HCT116 (cell line): ENCODE data around the gene GALNT18. TPM values are rescaled to one million over a fixed set of nuclear protein-coding genes. Genes with fewer than 3 reads are reported as not detected.

Source experiments
- ATAC-seq: fragments of 200-7000 bp; cut with Tn5 transposase; 2 replicates; pipeline ENCODE4 v1.9.1; 2020; ENCODE audit warnings: mild to moderate bottlenecking, moderate library complexity
- BruUV-seq: library from RNA; stranded (reverse); fragments of 400-500 nt; replicated peaks from 2 replicates; lab custom pipeline; 2021; lab: Mats Ljungman, UMichigan
- CTCF ChIA-PET: fragments of 300-600 bp; sonication (Branson Sonifier 250); formaldehyde crosslinking; loops from one replicate; lab custom pipeline; 2021; ENCODE audit warnings: antibody characterized with exemption; lab: Charles Lee
- POLR2A ChIA-PET: fragments of 300-600, 350-600 bp; sonication (Branson Sonifier 250); formaldehyde crosslinking; loops from one replicate; lab custom pipeline; 2021; ENCODE audit warnings: antibody characterized with exemption; lab: Charles Lee
- RAD21 ChIA-PET, 2 experiments: fragments of 300-600 bp; sonication (Branson Sonifier 250); formaldehyde crosslinking; loops; one replicate each; lab custom pipeline; 2023; ENCODE audit warnings: low total read pairs in 2 of 2; ENCODE audit not compliant: uncharacterized antibody in 2 of 2, unreplicated experiment in 2 of 2, low non-redundant PET in 1 of 2; lab: Charles Lee
- DNase-seq: peaks from one replicate; pipeline ENCODE4 v3.0.0-alpha.2; 2010; ENCODE audit warnings: low read depth, low spot score
- H2AFZ ChIP-seq: fragments of 200-600 bp; shearing (Covaris generic), sonication (generic); 2 replicates; pipeline ENCODE4 v1.6.1; 2017; ENCODE audit warnings: low read depth, mixed run types, mixed read lengths, antibody characterized with exemption, low read length; ENCODE audit not compliant: poor library complexity, severe bottlenecking
- H3K27ac ChIP-seq: 2 replicates; pipeline ENCODE4 v1.5.1; 2012; ENCODE audit warnings: low read depth, low read length
- H3K27me3 ChIP-seq: fragments of 200-600 bp; sonication (generic); 2 replicates; pipeline ENCODE4 v1.6.1; 2016; ENCODE audit warnings: mixed run types, low read length, mixed read lengths; ENCODE audit not compliant: insufficient read depth
- H3K36me3 ChIP-seq, 2 experiments: fragments of 200-500 bp in 1 of 2; fragments of 200-600 bp in 1 of 2; sonication (Bioruptor generic) in 1 of 2; sonication (generic) in 1 of 2; 2 replicates each; pipeline versions ENCODE4 v1.5.1 to v1.6.1; 2014 to 2016; ENCODE audit warnings: low read length in 2 of 2, inconsistent platforms in 1 of 2, mixed read lengths in 1 of 2, mixed run types in 1 of 2; ENCODE audit not compliant: insufficient read depth in 2 of 2, control insufficient read depth in 1 of 2
- H3K4me1 ChIP-seq, 2 experiments: fragments of 200-600 bp in 1 of 2; sonication (generic) in 1 of 2; 2 replicates each; pipeline versions ENCODE4 v1.5.1 to v1.6.1; 2012 to 2017; ENCODE audit warnings: low read length in 2 of 2, inconsistent platforms in 1 of 2, mild to moderate bottlenecking in 1 of 2, mixed read lengths in 1 of 2, mixed run types in 1 of 2, moderate library complexity in 1 of 2; ENCODE audit not compliant: insufficient read depth in 2 of 2, control insufficient read depth in 1 of 2
- H3K4me2 ChIP-seq: fragments of 200-600 bp; sonication (generic); 2 replicates; pipeline ENCODE4 v1.6.1; 2017; ENCODE audit warnings: mixed run types, low read length, mixed read lengths
- H3K4me3 ChIP-seq, 2 experiments: fragments of 200-600 bp in 1 of 2; sonication (generic) in 1 of 2; replicated peaks in 1 of 2; 2 replicates each; pipeline ENCODE4 v1.5.1; 2011 to 2016; ENCODE audit warnings: low read length in 2 of 2, control low read depth in 1 of 2, low read depth in 1 of 2, mild to moderate bottlenecking in 1 of 2, mixed read lengths in 1 of 2, mixed run types in 1 of 2
- H3K79me2 ChIP-seq: fragments of 200-600 bp; sonication (generic); 2 replicates; pipeline ENCODE4 v1.6.1; 2017; ENCODE audit warnings: mild to moderate bottlenecking, mixed run types, low read length, moderate library complexity, mixed read lengths; ENCODE audit not compliant: insufficient read depth
- H3K9ac ChIP-seq: fragments of 200-600 bp; sonication (generic); 2 replicates; pipeline ENCODE4 v1.6.1; 2016; ENCODE audit warnings: low read length, mixed read lengths
- H3K9me2 ChIP-seq: fragments of 200-600 bp; sonication (generic), shearing (Covaris generic); 2 replicates; pipeline ENCODE4 v1.6.1; 2017; ENCODE audit warnings: mixed run types, mild to moderate bottlenecking, moderate library complexity; ENCODE audit not compliant: insufficient read depth
- H3K9me3 ChIP-seq, 2 experiments: fragments of 200-500 bp in 1 of 2; fragments of 200-600 bp in 1 of 2; sonication (Bioruptor generic) in 1 of 2; sonication (generic) in 1 of 2; 2 replicates each; pipeline ENCODE4 v1.6.1; 2014 to 2017; ENCODE audit warnings: low read length in 2 of 2, mixed read lengths in 2 of 2, inconsistent platforms in 1 of 2, low read depth in 1 of 2, mild to moderate bottlenecking in 1 of 2, mixed run types in 1 of 2, moderate library complexity in 1 of 2; ENCODE audit not compliant: control insufficient read depth in 1 of 2, insufficient read depth in 1 of 2
- H4K20me1 ChIP-seq: fragments of 200-600 bp; sonication (generic), shearing (Covaris generic); 2 replicates; pipeline ENCODE4 v1.6.1; 2017; ENCODE audit warnings: mixed run types, mild to moderate bottlenecking, moderate library complexity; ENCODE audit not compliant: insufficient read depth
- CEBPB ChIP-seq: IDR thresholded peaks from 2 replicates; pipeline ENCODE4 v1.6.1; 2012; ENCODE audit warnings: low read depth
- EGR1 ChIP-seq: IDR thresholded peaks from 2 replicates; pipeline ENCODE4 v1.6.1; 2012; ENCODE audit warnings: low read depth
- EZH2 ChIP-seq: fragments of 200-600 bp; sonication (generic); IDR thresholded peaks from 2 replicates; pipeline ENCODE4 v1.6.1; 2017; ENCODE audit warnings: antibody characterized with exemption, mixed run types
- EZH2phosphoT487 ChIP-seq: fragments of 200-600 bp; IDR thresholded peaks from 2 replicates; pipeline ENCODE4 v1.6.1; 2018; ENCODE audit warnings: antibody characterized with exemption, borderline replicate concordance
- JUND ChIP-seq: IDR thresholded peaks from 2 replicates; pipeline ENCODE4 v1.6.1; 2012
- POLR2AphosphoS5 ChIP-seq: IDR thresholded peaks from 2 replicates; pipeline ENCODE4 v1.6.1; 2011; ENCODE audit warnings: mild to moderate bottlenecking, low read depth, low read length, moderate library complexity
- RAD21 ChIP-seq: IDR thresholded peaks from 2 replicates; pipeline ENCODE4 v1.6.1; 2012; ENCODE audit warnings: low read depth, mild to moderate bottlenecking
- SIN3A ChIP-seq: IDR thresholded peaks from 2 replicates; pipeline ENCODE4 v1.6.1; 2012; ENCODE audit warnings: low read depth
- TCF7L2 ChIP-seq: IDR thresholded peaks from 2 replicates; pipeline ENCODE4 v1.7.0; 2011; ENCODE audit warnings: borderline replicate concordance, inconsistent platforms; ENCODE audit not compliant: insufficient read depth, insufficient read length; ENCODE audit errors: extremely low read depth
- intact Hi-C: fragments of 100-400 bp; cut with micrococcal nuclease; formaldehyde crosslinking; loops from 2 replicates; pipeline ENCODE4 v1.10.0; 2022
- total RNA-seq: library from RNA; stranded (reverse); gene quantifications from one replicate; pipeline ENCODE4 v1.2.1, GENCODE V29; 2021; ENCODE audit not compliant: unreplicated experiment
- TF ChIP-seq, protein P1 (sequence below): IDR thresholded peaks from 2 replicates; pipeline ENCODE4 v1.6.1; 2012; ENCODE audit warnings: low read depth
- TF ChIP-seq, protein P2 (sequence below): IDR thresholded peaks from 2 replicates; pipeline ENCODE4 v1.6.1; 2012

GALNT18 gene
- total RNA-seq, 1 experiment from 2014 or later: 19.9 TPM

GRCh38 chr11:11245453-11245852, 376.4 kb downstream of the GALNT18 start:
- no TSS peak for BruUV-seq
- RAD21 ChIA-PET: no interaction called here
- H3K4me3 ChIP-seq: no peak overlapping the region
- TF ChIP-seq SIN3A (no peak), JUND (no peak), TCF7L2 (no peak), EGR1 (no peak), EZH2 (no peak)
- no peak overlapping the region for H3K4me2 ChIP-seq
- H3K9ac ChIP-seq: no peak overlapping the region
- H3K9me3 ChIP-seq: no peaks in the 10 kb centered on the region
- H3K79me2 ChIP-seq: no peaks in the 10 kb centered on the region
- DNase-seq (no peak), ATAC-seq (no peak)
- no peaks in the 10 kb centered on the region; the same call in 1 of the 2 replicates for H3K27me3 ChIP-seq
- H4K20me1 ChIP-seq: no peaks in the 10 kb centered on the region
- no peaks in the 10 kb centered on the region for H3K4me1 ChIP-seq
- H3K9me2 ChIP-seq: no peaks in the 10 kb centered on the region
- no peaks in the 10 kb centered on the region for H3K36me3 ChIP-seq
- intact Hi-C loops: no loop called here
- H3K27ac ChIP-seq: no peak overlapping the region
- CTCF ChIA-PET: no interaction called here
- POLR2A ChIA-PET: no interaction called here
- H2AFZ ChIP-seq: no peak overlapping the region

DNA sequence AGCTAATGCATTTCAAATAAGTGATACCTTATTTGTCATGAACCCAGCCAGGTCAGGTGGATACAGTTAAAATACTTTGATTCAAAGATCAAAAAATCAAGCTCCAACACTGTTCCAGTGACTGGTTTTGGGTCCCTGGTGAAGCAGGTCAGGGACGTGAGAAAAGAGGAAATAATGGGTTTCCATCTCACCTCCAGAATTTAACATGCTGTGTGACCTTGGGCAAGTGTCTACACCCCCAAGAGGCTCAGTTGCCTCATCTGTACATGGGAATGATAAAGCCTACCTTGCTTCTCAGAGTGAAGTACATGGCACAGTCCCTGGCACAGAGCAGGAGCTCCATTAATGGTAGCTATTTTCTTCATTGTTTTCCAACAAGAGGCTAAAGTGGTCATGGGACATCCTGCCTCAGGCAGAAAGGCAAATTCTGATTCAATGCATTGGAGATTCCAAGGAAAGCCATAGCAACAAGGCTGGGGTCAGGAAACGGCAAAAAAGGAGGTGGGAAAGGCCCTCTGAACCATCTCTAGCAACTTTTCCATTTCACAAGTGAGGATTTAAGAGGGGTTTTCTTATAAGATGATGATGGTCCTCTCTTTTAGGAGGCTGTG, 377.2 kb downstream of the GALNT18 start:
- TF ChIP-seq, protein P1, sequence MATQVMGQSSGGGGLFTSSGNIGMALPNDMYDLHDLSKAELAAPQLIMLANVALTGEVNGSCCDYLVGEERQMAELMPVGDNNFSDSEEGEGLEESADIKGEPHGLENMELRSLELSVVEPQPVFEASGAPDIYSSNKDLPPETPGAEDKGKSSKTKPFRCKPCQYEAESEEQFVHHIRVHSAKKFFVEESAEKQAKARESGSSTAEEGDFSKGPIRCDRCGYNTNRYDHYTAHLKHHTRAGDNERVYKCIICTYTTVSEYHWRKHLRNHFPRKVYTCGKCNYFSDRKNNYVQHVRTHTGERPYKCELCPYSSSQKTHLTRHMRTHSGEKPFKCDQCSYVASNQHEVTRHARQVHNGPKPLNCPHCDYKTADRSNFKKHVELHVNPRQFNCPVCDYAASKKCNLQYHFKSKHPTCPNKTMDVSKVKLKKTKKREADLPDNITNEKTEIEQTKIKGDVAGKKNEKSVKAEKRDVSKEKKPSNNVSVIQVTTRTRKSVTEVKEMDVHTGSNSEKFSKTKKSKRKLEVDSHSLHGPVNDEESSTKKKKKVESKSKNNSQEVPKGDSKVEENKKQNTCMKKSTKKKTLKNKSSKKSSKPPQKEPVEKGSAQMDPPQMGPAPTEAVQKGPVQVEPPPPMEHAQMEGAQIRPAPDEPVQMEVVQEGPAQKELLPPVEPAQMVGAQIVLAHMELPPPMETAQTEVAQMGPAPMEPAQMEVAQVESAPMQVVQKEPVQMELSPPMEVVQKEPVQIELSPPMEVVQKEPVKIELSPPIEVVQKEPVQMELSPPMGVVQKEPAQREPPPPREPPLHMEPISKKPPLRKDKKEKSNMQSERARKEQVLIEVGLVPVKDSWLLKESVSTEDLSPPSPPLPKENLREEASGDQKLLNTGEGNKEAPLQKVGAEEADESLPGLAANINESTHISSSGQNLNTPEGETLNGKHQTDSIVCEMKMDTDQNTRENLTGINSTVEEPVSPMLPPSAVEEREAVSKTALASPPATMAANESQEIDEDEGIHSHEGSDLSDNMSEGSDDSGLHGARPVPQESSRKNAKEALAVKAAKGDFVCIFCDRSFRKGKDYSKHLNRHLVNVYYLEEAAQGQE: no peak
- TF ChIP-seq RAD21 (no peak), EZH2 (no peak), TCF7L2 (no peak), EZH2phosphoT487 (no peak), JUND (no peak), CEBPB (no peak), POLR2AphosphoS5 (no peak)
- TF ChIP-seq, protein P2, sequence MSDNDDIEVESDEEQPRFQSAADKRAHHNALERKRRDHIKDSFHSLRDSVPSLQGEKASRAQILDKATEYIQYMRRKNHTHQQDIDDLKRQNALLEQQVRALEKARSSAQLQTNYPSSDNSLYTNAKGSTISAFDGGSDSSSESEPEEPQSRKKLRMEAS: no peak
- no peaks in the 10 kb centered on the region for H3K36me3 ChIP-seq
- ChIA-PET RAD21 (no interaction called here), CTCF (interaction anchor here (0.8 to 1.1 kb wide), 2 partner anchors 13 to 217 kb away, joined by 3 read pairs; no protein-coding TSS in a partner anchor), POLR2A (no interaction called here)
- no peaks in the 10 kb centered on the region for H3K9me3 ChIP-seq
- H3K9ac ChIP-seq: no peak overlapping the region
- H3K27me3 ChIP-seq: no peaks in the 10 kb centered on the region
- H2AFZ ChIP-seq: no peak overlapping the region
- no peak for DNase-seq
- H3K27ac ChIP-seq: no peak overlapping the region
- no peak overlapping the region for H3K4me3 ChIP-seq
- H3K9me2 ChIP-seq: no peaks in the 10 kb centered on the region
- BruUV-seq: no TSS peak
- intact Hi-C loops: no loop called here
- no peaks in the 10 kb centered on the region for H4K20me1 ChIP-seq
- H3K79me2 ChIP-seq: no peaks in the 10 kb centered on the region
- H3K4me1 ChIP-seq: no peaks in the 10 kb centered on the region
- H3K4me2 ChIP-seq: no peak overlapping the region
- ATAC-seq: no peak
